Hepatocyte (in vitro differentiated cells): Measurements from ENCODE around the gene BBLN.

ENCODE experiments used
- EZH2phosphoT487 ChIP-seq: fragments of 200-600 bp; sonication (generic); IDR thresholded peaks from one replicate; pipeline ENCODE4 v1.6.1; 2018; ENCODE audit warnings: antibody characterized with exemption, mild to moderate bottlenecking, low read depth, moderate library complexity; ENCODE audit not compliant: unreplicated experiment, severe bottlenecking
- TF ChIP-seq, protein P1 (sequence below): fragments of 200-600 bp; sonication (generic); IDR thresholded peaks from 2 replicates; pipeline ENCODE4 v1.5.1; 2016; ENCODE audit warnings: antibody characterized with exemption, mild to moderate bottlenecking; ENCODE audit not compliant: poor library complexity

DNA sequence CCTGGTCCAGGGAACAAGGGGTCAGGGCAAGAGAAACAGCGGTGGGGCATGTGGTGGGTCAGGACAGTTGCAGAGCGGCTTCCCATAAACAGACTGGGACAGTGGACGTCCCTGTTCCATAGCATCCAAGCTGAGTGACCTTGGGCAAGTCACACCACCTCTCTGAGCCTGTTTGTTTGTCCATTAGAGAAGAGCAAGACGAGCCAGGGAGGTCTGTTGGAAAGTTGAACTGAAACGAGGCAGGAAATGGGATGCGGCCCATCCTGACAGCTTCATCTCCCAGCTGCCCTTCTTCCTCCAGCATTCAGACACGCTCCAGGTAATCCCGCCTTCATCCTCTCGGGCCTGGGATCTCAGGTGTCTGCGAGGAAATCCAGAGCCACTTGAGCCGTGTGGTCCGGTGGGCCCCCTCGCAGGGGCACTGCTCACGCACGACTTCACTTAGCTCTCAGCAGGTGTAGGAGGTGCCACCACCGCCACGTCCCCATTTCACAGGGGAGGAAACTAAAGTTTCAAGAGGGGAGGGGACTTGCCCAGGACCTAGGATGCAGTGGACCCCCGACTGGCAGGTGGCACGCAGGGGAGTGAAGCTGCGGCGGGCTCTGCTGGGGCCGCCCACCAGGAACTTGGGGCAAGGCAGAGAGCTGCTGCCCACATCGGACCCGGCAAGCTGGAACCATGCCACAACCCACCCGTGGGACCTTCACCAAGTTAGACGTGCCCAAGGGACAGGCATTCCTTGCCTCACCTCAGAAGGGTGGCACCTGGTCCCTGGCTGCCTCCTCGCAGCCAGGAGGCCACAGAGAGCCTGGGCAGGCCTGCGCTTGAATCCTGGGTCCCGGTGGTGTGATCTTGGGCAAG lies 45.5 kb upstream of the BBLN start:
- TF ChIP-seq, protein P1, sequence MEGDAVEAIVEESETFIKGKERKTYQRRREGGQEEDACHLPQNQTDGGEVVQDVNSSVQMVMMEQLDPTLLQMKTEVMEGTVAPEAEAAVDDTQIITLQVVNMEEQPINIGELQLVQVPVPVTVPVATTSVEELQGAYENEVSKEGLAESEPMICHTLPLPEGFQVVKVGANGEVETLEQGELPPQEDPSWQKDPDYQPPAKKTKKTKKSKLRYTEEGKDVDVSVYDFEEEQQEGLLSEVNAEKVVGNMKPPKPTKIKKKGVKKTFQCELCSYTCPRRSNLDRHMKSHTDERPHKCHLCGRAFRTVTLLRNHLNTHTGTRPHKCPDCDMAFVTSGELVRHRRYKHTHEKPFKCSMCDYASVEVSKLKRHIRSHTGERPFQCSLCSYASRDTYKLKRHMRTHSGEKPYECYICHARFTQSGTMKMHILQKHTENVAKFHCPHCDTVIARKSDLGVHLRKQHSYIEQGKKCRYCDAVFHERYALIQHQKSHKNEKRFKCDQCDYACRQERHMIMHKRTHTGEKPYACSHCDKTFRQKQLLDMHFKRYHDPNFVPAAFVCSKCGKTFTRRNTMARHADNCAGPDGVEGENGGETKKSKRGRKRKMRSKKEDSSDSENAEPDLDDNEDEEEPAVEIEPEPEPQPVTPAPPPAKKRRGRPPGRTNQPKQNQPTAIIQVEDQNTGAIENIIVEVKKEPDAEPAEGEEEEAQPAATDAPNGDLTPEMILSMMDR, result no peak
- no peak for TF ChIP-seq EZH2phosphoT487
